Measurements from ENCODE around the gene WDR19.

- no peak for TF ChIP-seq TAF1 (IDR thresholded peaks at IDR 0.05; ENCODE audit: low read depth)
- TF ChIP-seq RAD21 (IDR thresholded peaks at IDR 0.05; ENCODE audit: low read depth), result no peak
- TF ChIP-seq NFIC (IDR thresholded peaks at IDR 0.05), result no peak
- no peak for TF ChIP-seq YY1 (IDR thresholded peaks at IDR 0.05; ENCODE audit: low read depth)
- no peak for TF ChIP-seq CEBPB (IDR thresholded peaks at IDR 0.05)
- no peak for TF ChIP-seq CREB1 (IDR thresholded peaks at IDR 0.05; ENCODE audit: low read depth)
- TF ChIP-seq EP300 (IDR thresholded peaks at IDR 0.05; ENCODE audit: borderline replicate concordance), result no peak
Observed at GRCh38 chr4:39170301-39170700, 12.0 kb upstream of the WDR19 start.

Measured in Ishikawa (cell line).